SH-SY5Y (cell line): ENCODE data around the gene DNAJC8.

Source experiments
- GATA2 ChIP-seq: IDR thresholded peaks from 2 replicates; pipeline ENCODE4 v1.6.1; 2011; ENCODE audit warnings: mild to moderate bottlenecking, low read depth, low read length
- GATA3 ChIP-seq: IDR thresholded peaks from 2 replicates; pipeline ENCODE4 v1.6.1; 2011; ENCODE audit warnings: low read depth, mild to moderate bottlenecking, low read length, moderate library complexity

DNA sequence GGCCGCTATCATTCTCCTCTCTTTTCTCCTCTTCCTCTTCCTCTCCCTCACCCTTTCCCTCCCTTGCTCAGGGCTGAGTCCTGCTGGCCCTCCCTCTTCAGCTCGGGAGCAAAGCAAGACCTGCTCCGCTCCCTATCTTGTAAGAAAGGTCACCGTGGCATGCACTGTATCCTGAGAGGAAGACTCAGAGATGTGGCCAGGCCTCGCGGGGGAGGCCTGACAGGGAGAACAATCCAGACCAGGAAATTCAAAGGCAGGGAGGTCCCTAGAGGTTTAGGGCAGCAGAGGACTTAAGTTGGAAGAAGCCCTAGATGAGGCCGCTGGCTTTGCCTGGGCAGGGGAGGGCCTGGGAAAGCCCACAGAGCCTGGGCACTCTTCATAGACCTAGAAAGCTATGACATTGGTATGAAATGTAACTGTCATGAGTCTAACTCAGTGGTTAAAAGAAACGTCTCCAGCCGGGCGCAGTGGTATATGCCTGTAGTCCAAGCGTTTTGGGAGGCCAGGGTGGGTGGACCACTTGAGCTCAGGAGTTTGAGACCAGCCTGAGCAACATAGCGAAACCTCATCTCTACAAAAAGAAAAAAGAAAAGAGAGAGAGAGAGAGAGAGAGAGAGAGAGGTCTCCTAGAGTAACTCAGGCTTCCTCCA is 41.7 kb downstream of the DNAJC8 start:
- TF ChIP-seq GATA2, result no peak
- no peak for TF ChIP-seq GATA3
